Measurements from ENCODE around the gene UTP25.

UTP25 gene

GRCh38 chr1:209810783-209811182, 17.0 kb upstream of the UTP25 start:
- TF ChIP-seq SIN3A (IDR thresholded peaks at IDR 0.05; ENCODE audit: borderline replicate concordance, insufficient read depth, low read length) (no peak), POLR2AphosphoS5 (IDR thresholded peaks at IDR 0.05; ENCODE audit: low read depth, low read length) (no peak), TAF1 (IDR thresholded peaks at IDR 0.05; ENCODE audit: borderline replicate concordance, insufficient read depth, low read length) (no peak), REST (IDR thresholded peaks at IDR 0.05; ENCODE audit: insufficient read depth in 1 of 2, low read depth in 2 of 2, low read length in 2 of 2) (no peak), FOXP2 (optimal IDR thresholded peaks at IDR 0.05; ENCODE audit: borderline replicate concordance, extremely low read depth, extremely low read length, insufficient read depth) (no peak)

- TF ChIP-seq SIN3A (IDR thresholded peaks at IDR 0.05; ENCODE audit: borderline replicate concordance, insufficient read depth, low read length) (no peak), FOXP2 (optimal IDR thresholded peaks at IDR 0.05; ENCODE audit: borderline replicate concordance, extremely low read depth, extremely low read length, insufficient read depth) (no peak), TAF1 (IDR thresholded peaks at IDR 0.05; ENCODE audit: borderline replicate concordance, insufficient read depth, low read length) (no peak), POLR2AphosphoS5 (IDR thresholded peaks at IDR 0.05; ENCODE audit: low read depth, low read length) (no peak), REST (IDR thresholded peaks at IDR 0.05; ENCODE audit: insufficient read depth in 1 of 2, low read depth in 2 of 2, low read length in 2 of 2) (no peak)
Observed at GRCh38 chr1:209813902-209814301, 13.9 kb upstream of the UTP25 start.

- TF ChIP-seq FOXP2 (optimal IDR thresholded peaks at IDR 0.05; ENCODE audit: borderline replicate concordance, extremely low read depth, extremely low read length, insufficient read depth) (no peak), REST (IDR thresholded peaks at IDR 0.05; ENCODE audit: insufficient read depth in 1 of 2, low read depth in 2 of 2, low read length in 2 of 2) (no peak), TAF1 (IDR thresholded peaks at IDR 0.05; ENCODE audit: borderline replicate concordance, insufficient read depth, low read length) (no peak), POLR2AphosphoS5 (IDR thresholded peaks at IDR 0.05; ENCODE audit: low read depth, low read length) (no peak), SIN3A (IDR thresholded peaks at IDR 0.05; ENCODE audit: borderline replicate concordance, insufficient read depth, low read length) (no peak)
Observed at GRCh38 chr1:209815490-209815889, 12.3 kb upstream of the UTP25 start.

GRCh38 chr1:209815931-209816341, 11.8 kb upstream of the UTP25 start:
- no peak for TF ChIP-seq FOXP2 (optimal IDR thresholded peaks at IDR 0.05; ENCODE audit: borderline replicate concordance, extremely low read depth, extremely low read length, insufficient read depth)
- no peak for TF ChIP-seq SIN3A (IDR thresholded peaks at IDR 0.05; ENCODE audit: borderline replicate concordance, insufficient read depth, low read length)
- TF ChIP-seq POLR2AphosphoS5 (IDR thresholded peaks at IDR 0.05; ENCODE audit: low read depth, low read length): no peak
- no peak for TF ChIP-seq TAF1 (IDR thresholded peaks at IDR 0.05; ENCODE audit: borderline replicate concordance, insufficient read depth, low read length)
- no peak for TF ChIP-seq REST (IDR thresholded peaks at IDR 0.05; ENCODE audit: insufficient read depth in 1 of 2, low read depth in 2 of 2, low read length in 2 of 2)

- TF ChIP-seq TAF1 (IDR thresholded peaks at IDR 0.05; ENCODE audit: borderline replicate concordance, insufficient read depth, low read length) (no peak), REST (IDR thresholded peaks at IDR 0.05; ENCODE audit: insufficient read depth in 1 of 2, low read depth in 2 of 2, low read length in 2 of 2) (no peak), POLR2AphosphoS5 (IDR thresholded peaks at IDR 0.05; ENCODE audit: low read depth, low read length) (no peak), SIN3A (IDR thresholded peaks at IDR 0.05; ENCODE audit: borderline replicate concordance, insufficient read depth, low read length) (no peak)
Observed at GRCh38 chr1:209816923-209817322, 10.8 kb upstream of the UTP25 start.
